ENCODE measurements around the gene ATP2A2. TPM values are rescaled to one million over a fixed set of nuclear protein-coding genes. Genes with fewer than 3 reads are reported as not detected.

ATP2A2 gene
- total and polyA plus RNA-seq, 2 of the 8 experiments (the other 6 are each of a cell fraction or from before 2014, with no cell fraction given): 86.1 to 271 TPM

DNA sequence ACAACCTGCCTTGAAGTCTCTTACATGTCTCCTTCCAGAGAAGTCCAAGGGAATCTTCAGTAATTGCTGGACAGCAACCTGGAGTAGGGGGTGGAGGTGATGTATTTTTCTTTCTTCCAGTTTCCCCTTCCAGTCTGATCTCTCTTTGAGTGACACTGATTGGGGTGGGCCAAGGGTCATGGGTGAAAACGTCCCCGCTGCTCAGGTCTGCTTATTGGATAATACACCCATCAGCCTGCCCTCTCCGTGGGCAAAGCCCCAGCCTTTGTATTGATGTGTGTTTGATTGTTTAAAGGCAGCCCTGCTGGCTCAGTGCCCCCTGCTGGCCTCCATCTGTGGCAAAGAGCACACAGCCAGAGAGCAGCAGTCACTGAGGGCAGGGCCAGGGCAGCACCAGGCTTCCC is 35.7 kb upstream of the ATP2A2 start:
- H3K79me1 ChIP-seq (ENCODE audit: low read depth, low read length): no peaks in the 10 kb centered on the region
- no peak overlapping the region for H3K18ac ChIP-seq (ENCODE audit: extremely low read depth, low read length)
- H2AK5ac ChIP-seq (ENCODE audit: low read depth, low read length): no peak overlapping the region
- no peak overlapping the region for H3K56ac ChIP-seq (replicated peaks; ENCODE audit: insufficient read length, low read depth, low read length)
- H3K4me2 ChIP-seq (ENCODE audit: insufficient read depth in 1 of 2, low read depth in 2 of 2, low read length in 2 of 2): peak overlapping the region in 1 of 2 experiments; percentile 49; a peak in 3 of 4 replicates
- H2BK15ac ChIP-seq (ENCODE audit: low read length): no peak overlapping the region
- WGBS, 2 experiments (ENCODE audit: extremely low coverage in 1 of 2, insufficient coverage in 1 of 2, insufficient read length in 1 of 2, insufficient replicate concordance in 2 of 2, low coverage in 1 of 2, low lambda C conversion rate in 2 of 2, missing lambda C conversion rate in 1 of 2): 51% methylated on average over 3 of the region's 3 CpGs; no CpG with 5 or more reads in 1 of the 2 experiments
- H3K4me3 ChIP-seq (ENCODE audit: extremely low read depth in 1 of 4, insufficient read depth in 2 of 4, low read depth in 3 of 4, low read length in 4 of 4): peak overlapping the region in 1 of 4 experiments; percentile 7; a peak in 1 of 8 replicates
- H2BK5ac ChIP-seq (ENCODE audit: low read depth, low read length): no peak overlapping the region
- H3K4me1 ChIP-seq (replicated peaks in 1 of 4; ENCODE audit: control insufficient read depth in 3 of 4, insufficient read depth in 4 of 4, low read length in 3 of 4): peaks cover 4 to 13% (median 6%) of the 10 kb centered on the region in 4 experiments; a peak in 6 of 7 replicates
- H2BK120ac ChIP-seq (replicated peaks; ENCODE audit: low read depth, low read length): no peak overlapping the region
- FAIRE-seq (no peak), DNase-seq (ENCODE audit: low read depth in 1 of 2, low spot score in 2 of 2) (peak in 1 of 2 experiments; percentile 76)
- H3K36me3 ChIP-seq (ENCODE audit: control insufficient read depth in 2 of 4, insufficient read depth in 4 of 4, low read length in 3 of 4): no peaks in the 10 kb centered on the region
- POLR2A ChIA-PET (ENCODE audit: partially characterized antibody): interaction anchor here (1.0 kb wide), 1 partner anchor 35 kb away, joined by 4 read pairs; the partner anchor contains the start of gene ATP2A2
- H3K27me3 ChIP-seq (replicated peaks in 1 of 4; ENCODE audit: control insufficient read depth in 3 of 4, extremely low read depth in 1 of 4, insufficient read depth in 3 of 4, low read length in 3 of 4): no peaks in the 10 kb centered on the region
- H3K23me2 ChIP-seq (ENCODE audit: low read depth, low read length): no peaks in the 10 kb centered on the region
- no peak overlapping the region for H3K14ac ChIP-seq (ENCODE audit: insufficient read length)
- H4K20me1 ChIP-seq (replicated peaks in 1 of 2; ENCODE audit: control insufficient read depth in 1 of 2, insufficient read depth in 2 of 2, low read length in 2 of 2): no peaks in the 10 kb centered on the region
- no peak overlapping the region for H4K91ac ChIP-seq (replicated peaks; ENCODE audit: insufficient read length, low read length)
- no peaks in the 10 kb centered on the region for H3K9me3 ChIP-seq (ENCODE audit: insufficient read depth in 2 of 2, low read depth in 1 of 2, low read length in 1 of 2)
- no peak overlapping the region for H4K8ac ChIP-seq (ENCODE audit: extremely low read depth, insufficient read depth, low read length)
- CTCF ChIA-PET (ENCODE audit: partially characterized antibody): interaction anchor here (0.7 to 1.6 kb wide), 6 partner anchors 12 to 155 kb away, joined by 3 to 5 read pairs (median 4); no protein-coding TSS in a partner anchor
- H3K23ac ChIP-seq (ENCODE audit: insufficient read length): no peak overlapping the region
- H3K4ac ChIP-seq (replicated peaks; ENCODE audit: insufficient read length, low read depth, low read length): no peak overlapping the region
- H2BK12ac ChIP-seq (ENCODE audit: low read depth, low read length): no peak overlapping the region
- no peak overlapping the region for H4K5ac ChIP-seq (ENCODE audit: insufficient read length, low read depth, low read length)
- no peak overlapping the region for H3K27ac ChIP-seq (ENCODE audit: low read depth, low read length)
- H3K79me2 ChIP-seq (ENCODE audit: control insufficient read depth in 1 of 2, insufficient read depth in 2 of 2, low read length in 2 of 2): no peaks in the 10 kb centered on the region
- H2AFZ ChIP-seq (ENCODE audit: low read length): no peak overlapping the region
- no peak overlapping the region for H2BK20ac ChIP-seq (ENCODE audit: low read length)
- no peak overlapping the region for H3K9ac ChIP-seq (replicated peaks in 1 of 4; ENCODE audit: extremely low read depth in 1 of 4, low read depth in 3 of 4, low read length in 3 of 4)
- TF ChIP-seq EP300 (IDR thresholded peaks at IDR 0.05; ENCODE audit: borderline replicate concordance in 1 of 2, low read depth in 2 of 2, low read length in 2 of 2): no peak
- no peak for TF ChIP-seq BRCA1 (IDR thresholded peaks at IDR 0.05; ENCODE audit: low read depth, low read length)
- TF ChIP-seq SIRT6 (IDR thresholded peaks at IDR 0.05; ENCODE audit: low read length): no peak
- TF ChIP-seq GTF2F1 (IDR thresholded peaks at IDR 0.05; ENCODE audit: borderline replicate concordance, low read depth, low read length): no peak
- no peak for TF ChIP-seq NRF1 (IDR thresholded peaks at IDR 0.05; ENCODE audit: low read depth, low read length)
- TF ChIP-seq PHF8 (conservative IDR thresholded peaks at IDR 0.05; ENCODE audit: low read depth, low read length): no peak
- peak; percentile 36 for TF ChIP-seq NANOG (IDR thresholded peaks at IDR 0.05; ENCODE audit: insufficient read depth, low read depth, low read length, poor library complexity, severe bottlenecking)
- TF ChIP-seq, protein P1, sequence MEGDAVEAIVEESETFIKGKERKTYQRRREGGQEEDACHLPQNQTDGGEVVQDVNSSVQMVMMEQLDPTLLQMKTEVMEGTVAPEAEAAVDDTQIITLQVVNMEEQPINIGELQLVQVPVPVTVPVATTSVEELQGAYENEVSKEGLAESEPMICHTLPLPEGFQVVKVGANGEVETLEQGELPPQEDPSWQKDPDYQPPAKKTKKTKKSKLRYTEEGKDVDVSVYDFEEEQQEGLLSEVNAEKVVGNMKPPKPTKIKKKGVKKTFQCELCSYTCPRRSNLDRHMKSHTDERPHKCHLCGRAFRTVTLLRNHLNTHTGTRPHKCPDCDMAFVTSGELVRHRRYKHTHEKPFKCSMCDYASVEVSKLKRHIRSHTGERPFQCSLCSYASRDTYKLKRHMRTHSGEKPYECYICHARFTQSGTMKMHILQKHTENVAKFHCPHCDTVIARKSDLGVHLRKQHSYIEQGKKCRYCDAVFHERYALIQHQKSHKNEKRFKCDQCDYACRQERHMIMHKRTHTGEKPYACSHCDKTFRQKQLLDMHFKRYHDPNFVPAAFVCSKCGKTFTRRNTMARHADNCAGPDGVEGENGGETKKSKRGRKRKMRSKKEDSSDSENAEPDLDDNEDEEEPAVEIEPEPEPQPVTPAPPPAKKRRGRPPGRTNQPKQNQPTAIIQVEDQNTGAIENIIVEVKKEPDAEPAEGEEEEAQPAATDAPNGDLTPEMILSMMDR (IDR thresholded peaks at IDR 0.05; ENCODE audit: control extremely low read depth in 1 of 3, insufficient read depth in 1 of 3, low read depth in 1 of 3, low read length in 3 of 3): peak; percentile 58 to 68 (median 60)
- no peak for TF ChIP-seq TEAD4 (IDR thresholded peaks at IDR 0.05; ENCODE audit: low read depth, low read length)
- peak; percentile 47 to 57 for TF ChIP-seq RAD21 (IDR thresholded peaks at IDR 0.05 in 1 of 2, conservative IDR thresholded peaks at IDR 0.05 in 1 of 2; ENCODE audit: low read depth in 2 of 2, low read length in 2 of 2)
